ENCODE results near the gene HSD17B1. TPM values are rescaled to one million over a fixed set of nuclear protein-coding genes. Genes with fewer than 3 reads are reported as not detected.
"Not testable (repeated sequence)": the region's sequence is repeated elsewhere in the genome, so short reads cannot be mapped to it uniquely, and the experiment has no call there.

Gene HSD17B1
- total RNA-seq, 1 donor from 2014 or later, result 2.0 TPM

DNA sequence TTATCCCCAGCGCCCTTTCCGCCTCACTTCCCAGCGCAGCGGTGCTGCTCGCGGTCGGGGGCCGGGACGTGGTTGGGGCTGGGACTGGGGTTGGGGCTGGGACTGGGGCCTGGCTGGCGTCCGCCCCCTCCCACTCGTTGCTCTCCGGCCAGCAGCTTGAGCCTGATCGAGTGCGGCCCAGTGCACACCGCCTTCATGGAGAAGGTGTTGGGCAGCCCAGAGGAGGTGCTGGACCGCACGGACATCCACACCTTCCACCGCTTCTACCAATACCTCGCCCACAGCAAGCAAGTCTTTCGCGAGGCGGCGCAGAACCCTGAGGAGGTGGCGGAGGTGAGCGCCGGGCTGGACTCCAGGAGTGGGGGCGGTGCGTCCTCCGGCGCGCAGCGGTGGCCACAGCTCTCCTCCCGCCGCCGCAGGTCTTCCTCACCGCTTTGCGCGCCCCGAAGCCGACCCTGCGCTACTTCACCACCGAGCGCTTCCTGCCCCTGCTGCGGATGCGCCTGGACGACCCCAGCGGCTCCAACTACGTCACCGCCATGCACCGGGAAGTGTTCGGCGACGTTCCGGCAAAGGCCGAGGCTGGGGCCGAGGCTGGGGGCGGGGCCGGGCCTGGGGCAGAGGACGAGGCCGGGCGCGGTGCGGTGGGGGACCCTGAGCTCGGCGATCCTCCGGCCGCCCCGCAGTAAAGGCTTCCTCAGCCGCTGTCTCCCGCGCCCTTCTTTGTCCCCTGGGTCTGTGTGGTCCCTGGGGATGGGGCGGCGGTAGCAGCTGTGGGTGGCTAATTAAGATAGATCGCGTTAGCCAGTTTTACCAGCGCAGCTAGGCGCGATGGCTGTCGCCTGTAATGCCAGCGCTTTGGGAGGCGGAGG, 1.8 kb downstream of the HSD17B1 start:
- TF ChIP-seq, protein P1, sequence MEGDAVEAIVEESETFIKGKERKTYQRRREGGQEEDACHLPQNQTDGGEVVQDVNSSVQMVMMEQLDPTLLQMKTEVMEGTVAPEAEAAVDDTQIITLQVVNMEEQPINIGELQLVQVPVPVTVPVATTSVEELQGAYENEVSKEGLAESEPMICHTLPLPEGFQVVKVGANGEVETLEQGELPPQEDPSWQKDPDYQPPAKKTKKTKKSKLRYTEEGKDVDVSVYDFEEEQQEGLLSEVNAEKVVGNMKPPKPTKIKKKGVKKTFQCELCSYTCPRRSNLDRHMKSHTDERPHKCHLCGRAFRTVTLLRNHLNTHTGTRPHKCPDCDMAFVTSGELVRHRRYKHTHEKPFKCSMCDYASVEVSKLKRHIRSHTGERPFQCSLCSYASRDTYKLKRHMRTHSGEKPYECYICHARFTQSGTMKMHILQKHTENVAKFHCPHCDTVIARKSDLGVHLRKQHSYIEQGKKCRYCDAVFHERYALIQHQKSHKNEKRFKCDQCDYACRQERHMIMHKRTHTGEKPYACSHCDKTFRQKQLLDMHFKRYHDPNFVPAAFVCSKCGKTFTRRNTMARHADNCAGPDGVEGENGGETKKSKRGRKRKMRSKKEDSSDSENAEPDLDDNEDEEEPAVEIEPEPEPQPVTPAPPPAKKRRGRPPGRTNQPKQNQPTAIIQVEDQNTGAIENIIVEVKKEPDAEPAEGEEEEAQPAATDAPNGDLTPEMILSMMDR (IDR thresholded peaks at IDR 0.05), result peak in 1 of 3 experiments; percentile 16
- TF ChIP-seq POLR2AphosphoS5 (IDR thresholded peaks at IDR 0.05; ENCODE audit: insufficient read depth in 1 of 2, low read depth in 1 of 2) (peak; percentile 64 to 94), POLR2A (IDR thresholded peaks at IDR 0.05) (peak in 1 of 2 donors; percentile 65)
- Histone ChIP-seq H3K36me3 (no peaks in the 10 kb centered on the region), H3K4me1 (peaks cover 29% of the 10 kb centered on the region), H3K27me3 (no peaks in the 10 kb centered on the region), H3K27ac (peak overlapping the region; percentile 74), H3K4me3 (peak overlapping the region; percentile 72 to 76), H3K9me3 (no peaks in the 10 kb centered on the region)
- intact Hi-C loops (cut with DNase I), result no loop called here
- peak in 1 of 2 donors; percentile 87 for DNase-seq (ENCODE audit: extremely low spot score in 2 of 2)

DNA sequence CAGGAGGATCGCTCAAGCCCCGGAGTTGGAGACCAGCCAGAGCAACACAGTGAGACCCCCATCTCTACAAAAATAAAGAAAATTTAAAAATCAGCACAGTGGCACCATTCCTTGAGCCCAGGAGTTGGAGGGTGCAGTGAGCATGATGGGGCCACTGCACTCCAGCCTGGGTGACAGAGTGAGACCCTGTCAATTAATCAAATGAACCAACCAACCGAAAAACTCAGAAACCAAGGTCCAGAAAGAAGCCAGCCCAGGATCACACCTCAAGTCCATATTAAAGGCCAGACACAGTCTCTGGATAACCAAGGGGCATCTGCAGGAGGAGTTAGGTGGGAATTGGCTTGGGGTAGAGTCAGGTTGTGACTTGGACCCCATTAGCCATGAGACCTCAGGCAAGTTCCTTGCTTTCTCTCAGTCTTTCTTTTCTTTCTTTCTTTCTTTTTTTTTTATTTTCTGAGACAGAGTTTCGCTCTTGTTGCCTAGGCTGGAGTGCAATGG, 2.4 kb downstream of the HSD17B1 start:
- H3K27me3 ChIP-seq, result no peaks in the 10 kb centered on the region
- peaks cover 29% of the 10 kb centered on the region for H3K4me1 ChIP-seq
- DNase-seq (ENCODE audit: extremely low spot score in 2 of 2), result peak in 1 of 2 donors; percentile 80
- no peaks in the 10 kb centered on the region for H3K36me3 ChIP-seq
- TF ChIP-seq, protein P1 (IDR thresholded peaks at IDR 0.05), result no peak
- no peak for TF ChIP-seq POLR2A (IDR thresholded peaks at IDR 0.05)
- TF ChIP-seq POLR2AphosphoS5 (IDR thresholded peaks at IDR 0.05; ENCODE audit: insufficient read depth in 1 of 2, low read depth in 1 of 2), result no peak
- intact Hi-C loops (cut with DNase I), result no loop called here
- H3K9me3 ChIP-seq, result no peaks in the 10 kb centered on the region
- H3K4me3 ChIP-seq, result peak overlapping the region; percentile 72 to 76
- peak overlapping the region; percentile 74 for H3K27ac ChIP-seq

DNA sequence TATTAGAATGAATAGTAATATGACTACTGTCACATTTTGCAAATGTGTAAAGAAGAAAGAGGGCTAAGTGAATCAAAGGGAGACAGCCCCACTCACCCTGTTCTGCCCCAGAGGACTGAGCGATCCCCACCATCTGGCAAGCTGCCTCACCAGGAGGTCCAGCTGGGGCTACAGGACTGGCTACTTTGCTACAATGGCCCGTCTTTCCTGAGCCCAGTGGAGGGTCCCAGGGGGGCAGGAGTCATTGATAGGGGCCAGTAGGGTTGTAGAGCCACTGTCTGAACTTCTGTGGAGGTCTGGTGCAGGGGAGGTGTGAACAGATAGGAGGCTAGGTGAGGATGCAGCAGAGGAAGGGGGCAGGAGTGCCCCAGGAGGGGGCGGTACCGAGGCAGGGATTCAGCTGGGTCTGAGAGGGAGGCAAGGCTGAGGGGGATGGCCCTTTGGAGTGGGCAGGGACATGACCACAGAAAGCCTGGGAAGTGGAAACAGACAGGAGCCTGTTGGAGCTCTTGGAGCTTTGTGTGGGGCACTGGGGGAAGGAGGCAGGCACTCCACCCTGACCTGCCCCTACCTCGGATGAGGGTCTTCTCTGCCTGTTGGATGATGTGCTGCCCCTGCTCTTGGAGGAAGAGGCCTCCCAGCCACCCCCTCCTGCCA, 3.4 kb downstream of the HSD17B1 start:
- intact Hi-C loops (cut with DNase I); H3K27ac ChIP-seq: not testable (repeated sequence)

DNA sequence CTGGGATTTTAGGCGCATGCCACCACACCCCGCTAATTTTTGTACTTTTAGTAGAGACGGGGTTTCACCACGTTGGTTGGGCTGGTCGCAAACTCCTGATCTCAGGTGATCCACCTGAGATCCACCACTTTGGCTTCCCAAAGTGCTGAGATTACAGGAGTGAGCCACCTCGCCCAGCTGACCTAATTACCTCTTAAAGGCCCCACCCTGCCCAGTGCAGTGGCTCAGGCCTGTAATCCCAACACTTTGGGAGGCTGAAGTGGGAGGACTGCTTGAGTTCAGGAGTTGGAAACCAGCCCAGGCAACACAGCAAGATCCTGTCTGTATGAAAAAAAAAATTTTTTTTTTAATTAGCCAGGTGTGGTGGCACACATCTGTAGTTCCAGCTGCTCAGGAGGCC, 6.4 kb downstream of the HSD17B1 start:
- no peak overlapping the region for H3K4me3 ChIP-seq
- H3K27ac ChIP-seq, result no peak overlapping the region
- H3K4me1 ChIP-seq, result peaks cover 40% of the 10 kb centered on the region
- H3K9me3 ChIP-seq, result no peaks in the 10 kb centered on the region
- no peaks in the 10 kb centered on the region for H3K27me3 ChIP-seq
- H3K36me3 ChIP-seq, result peaks cover 0 to 4% of the 10 kb centered on the region in 2 donors
- no peak for DNase-seq (ENCODE audit: extremely low spot score in 2 of 2)
- TF ChIP-seq, protein P1 (IDR thresholded peaks at IDR 0.05), result no peak
- TF ChIP-seq POLR2AphosphoS5 (IDR thresholded peaks at IDR 0.05; ENCODE audit: insufficient read depth in 1 of 2, low read depth in 1 of 2) (no peak), POLR2A (IDR thresholded peaks at IDR 0.05) (no peak)
- intact Hi-C loops (cut with DNase I), result no loop called here

More for the DNA sequence above, 3.4 kb downstream of the HSD17B1 start:
- not testable (repeated sequence) for H3K27me3 ChIP-seq; H3K36me3 ChIP-seq; DNase-seq (ENCODE audit: extremely low spot score in 2 of 2); H3K4me3 ChIP-seq; H3K9me3 ChIP-seq
- H3K4me1 ChIP-seq, result peaks cover 29% of the 10 kb centered on the region

DNA sequence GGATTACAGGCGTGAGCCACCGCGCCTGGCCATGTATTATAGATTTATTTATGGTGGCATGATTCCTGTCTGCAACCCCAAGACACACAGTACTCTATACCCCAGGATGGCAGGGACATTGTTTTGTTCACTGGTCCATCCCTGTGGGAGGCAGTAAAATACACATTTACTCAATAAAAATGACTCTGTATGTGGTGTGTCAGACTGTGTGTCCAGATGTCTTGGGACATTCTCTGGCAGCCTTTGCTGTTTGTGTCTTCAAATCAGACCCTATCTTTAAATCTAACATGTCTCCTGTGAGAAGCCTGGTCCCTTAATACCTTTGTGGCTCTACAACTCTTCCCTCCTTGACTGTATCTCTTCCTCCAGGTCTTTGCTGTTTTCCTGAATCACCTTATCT, 7.5 kb downstream of the HSD17B1 start:
- peaks cover 0 to 16% of the 10 kb centered on the region in 2 donors for H3K36me3 ChIP-seq
- intact Hi-C loops (cut with DNase I), result no loop called here
- DNase-seq (ENCODE audit: extremely low spot score in 2 of 2), result no peak
- H3K27ac ChIP-seq, result no peak overlapping the region
- no peaks in the 10 kb centered on the region for H3K27me3 ChIP-seq
- no peaks in the 10 kb centered on the region for H3K9me3 ChIP-seq
- no peak overlapping the region for H3K4me3 ChIP-seq
- TF ChIP-seq, protein P1 (IDR thresholded peaks at IDR 0.05), result no peak
- TF ChIP-seq POLR2A (IDR thresholded peaks at IDR 0.05) (no peak), POLR2AphosphoS5 (IDR thresholded peaks at IDR 0.05; ENCODE audit: insufficient read depth in 1 of 2, low read depth in 1 of 2) (no peak)
- peaks cover 44% of the 10 kb centered on the region for H3K4me1 ChIP-seq
